NCI-H1105 treated with DMSO at 0.1 percent for 48 hours (cell line): ENCODE data around the gene CPVL.

ENCODE experiments used
- DNase-seq: peaks from one replicate; lab custom pipeline; 2025; lab: John Stamatoyannopoulos, UW

CPVL gene

DNA sequence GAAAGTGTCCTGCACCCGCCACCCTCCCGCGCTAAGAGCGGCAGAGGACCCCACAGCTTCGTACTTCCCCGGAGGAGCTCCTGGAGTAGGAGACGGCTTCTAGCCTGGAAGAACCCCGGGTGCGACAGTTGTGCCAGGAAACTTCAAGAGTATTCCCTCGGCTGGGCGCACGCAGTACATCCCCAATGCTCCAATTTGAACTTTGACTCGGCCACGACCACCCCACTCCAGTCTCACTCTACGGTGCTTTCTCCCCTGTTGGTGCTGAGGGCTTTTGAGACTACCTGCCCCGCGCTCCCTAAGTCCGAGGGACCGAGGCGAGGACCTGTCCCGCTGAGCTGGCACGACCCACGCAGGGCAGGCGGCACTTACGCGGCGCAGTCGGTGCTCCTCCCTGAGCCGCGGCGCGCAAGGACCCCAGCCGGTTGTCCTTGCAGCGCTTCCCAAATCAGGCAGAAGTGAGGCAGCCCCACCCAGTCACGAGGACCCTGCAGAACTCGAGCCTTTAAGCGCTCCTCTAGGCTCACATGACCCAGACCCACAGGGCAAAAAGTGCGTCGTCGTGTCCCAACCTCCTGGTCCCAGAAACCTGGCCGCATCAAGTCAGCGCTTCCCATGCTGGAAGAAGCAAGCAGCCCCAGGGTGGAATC lies at the start of gene CPVL:
Gene CPVL (minus strand): TSS at position 481 of the 650 bp plus-strand sequence. CDS start 25,476 bp downstream, outside the sequence.
- DNase-seq: peak; percentile 76

GRCh38 chr7:29194594-29195427 lies 48.5 kb upstream of the CPVL start, which contains the start of gene CHN2:
Gene CHN2, plus strand, starts transcription at chr7:29194775.
- peak; percentile 50 for DNase-seq

DNA sequence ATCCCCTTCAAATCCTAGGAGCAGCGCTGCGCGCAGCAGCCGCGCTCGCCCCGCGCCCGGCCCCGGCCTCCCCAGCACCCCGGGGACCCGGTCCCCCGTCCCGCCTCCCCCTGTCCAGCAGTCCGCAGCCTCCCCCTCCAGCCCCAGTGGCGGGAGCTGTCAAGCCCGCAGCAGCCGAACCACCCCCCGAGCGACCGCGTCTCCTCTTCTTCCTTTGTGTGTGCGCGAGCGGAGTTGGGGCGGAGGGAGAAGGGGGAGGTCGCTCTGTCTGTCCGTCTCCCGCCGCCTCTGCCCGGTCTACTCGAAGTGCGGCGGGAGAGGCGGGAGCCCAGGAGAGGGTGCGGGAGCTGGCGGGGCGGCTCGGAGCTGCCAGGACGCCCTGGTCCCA lies 47.9 kb upstream of the CPVL start:
- no peak for DNase-seq

GRCh38 chr7:29193316-29194205 lies 47.2 kb upstream of the CPVL start:
- DNase-seq: no peak

- DNase-seq: no peak
These were observed 46.5 kb upstream of the CPVL start for GRCh38 chr7:29192811-29193210.

DNA sequence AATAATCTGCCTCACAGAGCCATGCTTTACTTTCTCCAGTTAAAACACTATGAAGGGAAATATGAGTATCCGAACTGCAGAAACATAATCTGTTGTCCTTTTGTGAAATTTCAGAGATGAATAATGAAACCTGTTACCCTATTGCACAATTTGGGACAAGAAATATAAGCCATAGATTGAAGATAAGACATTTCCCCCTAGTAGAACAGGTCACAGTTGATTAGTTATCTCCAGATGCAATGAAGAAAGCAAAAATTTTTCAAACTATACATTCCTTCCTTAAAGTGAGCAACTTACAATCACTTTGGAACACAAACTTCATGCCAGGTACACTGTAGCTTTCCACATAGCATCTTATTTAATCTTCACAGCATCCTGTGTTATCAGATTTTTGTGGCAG lies 46.0 kb upstream of the CPVL start:
- no peak for DNase-seq

DNA sequence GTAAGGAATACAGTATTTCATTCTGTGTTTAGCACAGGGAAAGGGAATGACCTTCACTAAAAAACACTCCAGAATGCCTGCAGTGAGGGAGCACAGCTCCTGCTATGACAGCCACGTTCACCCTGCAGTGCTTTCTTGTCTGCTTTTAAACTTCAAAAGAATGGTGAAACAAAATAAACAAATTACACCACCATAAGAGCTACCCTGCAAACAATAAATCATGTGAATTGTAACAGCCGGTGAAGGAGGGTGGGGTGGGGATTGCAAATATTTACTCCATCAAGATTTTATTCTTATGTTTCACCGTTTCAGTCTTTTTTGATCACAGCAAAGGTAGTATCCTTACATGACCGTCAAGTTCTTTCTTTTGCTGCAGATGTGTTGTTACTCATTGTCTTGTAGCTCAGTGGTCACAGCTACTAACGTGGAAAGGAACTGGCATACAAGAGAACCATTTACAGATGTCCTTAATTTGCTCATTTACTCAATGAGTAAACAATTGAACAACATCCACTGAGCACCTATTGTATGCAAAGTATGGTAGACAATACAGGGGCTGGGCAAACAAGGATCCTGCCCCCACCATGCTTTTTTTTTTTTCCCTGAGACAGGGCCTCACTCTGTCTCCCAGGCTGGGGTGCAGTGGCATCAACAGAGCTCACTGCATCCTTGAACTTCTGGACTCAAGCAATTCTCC lies 44.2 kb upstream of the CPVL start:
- DNase-seq: peak; percentile 49

DNA sequence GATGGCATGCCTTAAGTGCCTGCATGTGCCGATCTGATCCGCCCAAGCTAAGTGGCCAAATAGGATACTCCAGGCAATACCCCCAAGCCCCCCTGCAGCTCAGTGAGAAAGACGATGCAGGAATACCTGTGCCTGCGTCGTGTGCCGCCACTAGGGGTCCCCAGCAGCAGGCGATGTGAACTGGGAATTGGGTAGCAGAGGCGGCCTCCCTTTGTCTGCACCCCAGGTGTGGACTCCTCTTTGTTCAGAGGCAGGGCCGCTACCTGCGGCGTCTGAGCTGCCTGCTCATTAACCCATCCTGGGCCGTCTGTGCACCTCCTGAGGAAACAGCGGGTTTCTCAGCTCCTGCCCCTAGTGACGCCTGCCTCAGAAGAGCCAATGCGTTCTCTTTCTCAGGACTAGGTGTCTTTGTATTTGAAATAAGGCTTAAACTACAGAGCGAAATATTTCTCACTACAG lies 43.4 kb upstream of the CPVL start:
- DNase-seq: peak; percentile 89

DNA sequence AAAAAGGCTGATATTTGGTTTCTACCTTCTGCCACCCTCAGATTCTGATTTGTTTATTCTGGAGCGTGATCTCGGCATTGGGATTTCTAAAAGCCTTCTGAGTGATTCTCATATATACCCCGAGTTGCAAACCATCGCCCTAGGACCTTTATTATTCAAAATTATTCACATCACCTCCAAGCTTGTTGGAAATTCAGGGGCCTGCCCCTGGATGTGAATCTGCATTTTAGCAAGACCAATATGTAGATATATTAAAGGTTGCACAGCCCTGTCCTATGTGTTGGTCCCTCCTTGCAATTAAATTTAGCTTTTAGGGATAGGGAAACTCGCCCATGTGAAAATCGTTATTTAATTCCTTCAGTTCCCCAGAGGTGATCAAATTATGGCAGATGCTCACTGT lies 39.3 kb upstream of the CPVL start:
- no peak for DNase-seq

GRCh38 chr7:29184599-29184998 lies 38.3 kb upstream of the CPVL start:
- DNase-seq: no peak

GRCh38 chr7:29179115-29179514 lies 32.8 kb upstream of the CPVL start:
- no peak for DNase-seq

DNA sequence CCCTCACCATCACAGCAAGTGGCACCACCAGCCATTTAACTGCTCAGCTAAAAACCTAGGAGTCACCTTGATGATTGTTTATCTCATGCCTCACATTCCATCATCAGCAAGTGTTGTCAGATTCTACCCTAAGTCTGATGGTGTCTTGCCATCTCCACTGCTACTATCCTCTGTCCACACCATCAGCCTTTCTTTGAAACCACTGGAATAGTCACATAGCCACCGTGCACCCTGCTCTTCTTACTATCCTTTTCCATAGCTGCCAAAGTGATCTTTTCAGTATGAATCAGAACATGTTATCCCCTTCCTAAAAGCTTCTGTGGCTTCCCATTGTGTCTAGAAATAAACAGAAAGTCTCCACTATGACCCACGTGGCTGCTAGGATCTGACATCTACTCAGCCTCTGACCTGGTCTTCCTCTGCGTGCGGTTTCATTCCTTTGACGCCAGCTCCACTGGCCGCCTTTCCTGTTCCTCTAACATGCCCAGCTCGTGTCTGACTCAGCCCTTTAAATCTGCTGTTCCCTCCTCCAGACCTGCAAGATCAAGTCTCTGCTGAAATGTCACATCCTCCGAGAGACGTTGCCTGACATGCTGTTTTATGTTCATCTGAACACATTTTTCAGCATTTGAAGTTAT lies 31.7 kb upstream of the CPVL start:
- no peak for DNase-seq

GRCh38 chr7:29173458-29173857 lies 27.1 kb upstream of the CPVL start:
- no peak for DNase-seq

GRCh38 chr7:29170781-29171180 lies 24.4 kb upstream of the CPVL start:
- DNase-seq: no peak

GRCh38 chr7:29167721-29168120 lies 21.4 kb upstream of the CPVL start:
- DNase-seq: no peak

DNA sequence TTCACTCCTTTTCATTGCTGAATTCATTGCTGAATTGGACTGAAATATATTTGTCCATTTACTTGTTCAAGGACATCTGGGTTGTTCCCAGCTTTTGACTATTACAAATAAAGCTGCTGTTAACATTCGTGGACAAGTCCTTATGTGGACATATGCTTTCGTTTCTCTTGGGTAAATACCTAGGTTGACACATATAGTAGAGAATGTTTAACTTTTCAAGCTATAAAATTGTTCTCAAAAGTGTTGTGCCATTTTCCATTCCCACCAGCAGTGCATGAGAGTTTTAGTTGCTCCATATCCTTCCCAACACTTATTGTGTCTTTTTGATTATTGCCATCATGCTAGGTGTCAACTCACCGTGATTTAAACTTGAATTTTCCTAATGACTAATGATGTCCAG lies 17.5 kb upstream of the CPVL start:
- DNase-seq: no peak

DNA sequence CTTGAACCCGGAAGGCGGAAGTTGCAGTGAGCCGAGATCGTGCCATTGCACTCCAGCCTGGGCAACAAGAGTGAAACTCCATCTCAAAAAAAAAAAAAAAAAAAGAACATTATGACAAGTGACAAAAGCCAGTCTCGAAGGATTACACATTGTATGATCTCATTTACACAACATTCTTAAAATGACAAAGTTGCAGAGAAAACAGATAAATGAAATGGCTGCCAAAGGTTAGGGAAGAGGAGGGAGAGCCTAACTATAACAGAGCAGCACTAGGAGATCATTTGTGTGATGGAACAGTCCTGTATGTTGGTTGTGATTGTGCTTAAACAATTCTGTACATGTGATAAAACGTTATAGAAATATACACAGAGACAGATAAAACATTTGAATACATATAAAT lies 16.2 kb upstream of the CPVL start:
- DNase-seq: no peak

DNA sequence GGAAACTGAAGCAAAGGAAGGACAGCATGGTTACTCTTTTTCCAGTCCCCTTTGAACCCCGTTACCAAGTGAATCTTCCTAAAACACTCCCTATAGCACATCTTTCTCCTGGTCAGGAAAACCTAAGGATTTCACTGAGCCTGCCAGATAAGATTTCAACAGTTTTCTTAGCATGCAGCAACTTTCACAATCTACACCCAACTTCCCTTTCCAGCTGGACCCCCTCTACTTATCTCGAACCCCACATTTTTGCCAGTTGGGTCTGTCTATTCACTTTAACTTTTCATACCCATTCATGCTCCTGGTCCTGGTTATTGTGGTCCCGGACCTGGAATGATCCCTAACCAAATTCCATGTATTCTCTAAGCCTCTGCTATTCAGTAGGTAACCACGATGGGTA lies 14.9 kb upstream of the CPVL start:
- no peak for DNase-seq

DNA sequence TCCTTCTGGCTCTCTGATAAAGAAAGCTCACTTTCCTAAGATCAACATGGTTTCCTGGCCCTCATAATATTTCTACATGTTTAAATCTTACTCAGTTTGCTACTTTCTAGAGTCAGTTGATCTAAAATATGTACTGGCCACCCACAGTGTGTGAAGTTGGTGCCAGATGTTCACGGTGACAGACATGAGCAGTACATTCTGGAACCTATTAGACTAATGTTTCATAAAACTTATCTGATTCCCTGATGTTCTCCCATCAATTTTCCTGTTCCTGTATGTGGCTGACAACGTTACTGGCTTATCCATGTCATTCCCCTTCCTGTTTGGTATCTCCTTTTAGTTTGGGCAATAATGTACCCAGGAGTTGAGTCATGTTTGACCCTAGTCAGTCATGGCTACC lies 13.7 kb upstream of the CPVL start:
- no peak for DNase-seq

DNA sequence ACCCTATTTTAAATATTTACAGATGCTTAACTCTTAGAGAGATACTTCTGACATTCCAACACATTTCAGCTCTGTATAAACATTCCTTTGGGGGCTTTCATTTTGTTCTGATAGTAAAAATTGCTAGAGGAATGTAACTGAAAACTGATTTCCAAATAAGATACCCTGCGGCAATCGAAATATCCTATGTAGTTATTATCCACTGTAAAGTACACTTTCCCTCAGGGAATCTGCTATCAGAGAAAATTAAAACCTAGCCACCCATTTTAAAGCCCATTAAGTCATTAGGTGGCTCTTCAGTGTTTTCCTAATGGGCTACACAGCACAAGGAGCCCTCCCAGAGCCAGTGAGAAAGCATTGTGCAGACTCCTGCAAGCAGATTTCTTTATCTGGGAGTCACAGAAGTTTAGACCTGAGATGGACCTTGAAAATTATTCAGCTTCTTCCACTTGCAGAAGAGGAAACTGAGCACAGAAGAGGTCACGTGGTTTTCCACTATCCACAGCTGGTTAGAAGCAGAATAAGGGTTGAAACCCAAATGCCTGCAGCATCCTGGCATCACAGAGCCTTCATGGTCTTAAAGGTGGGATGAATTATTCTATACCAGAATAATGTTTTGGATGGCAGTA lies 12.6 kb upstream of the CPVL start:
- DNase-seq: no peak

DNA sequence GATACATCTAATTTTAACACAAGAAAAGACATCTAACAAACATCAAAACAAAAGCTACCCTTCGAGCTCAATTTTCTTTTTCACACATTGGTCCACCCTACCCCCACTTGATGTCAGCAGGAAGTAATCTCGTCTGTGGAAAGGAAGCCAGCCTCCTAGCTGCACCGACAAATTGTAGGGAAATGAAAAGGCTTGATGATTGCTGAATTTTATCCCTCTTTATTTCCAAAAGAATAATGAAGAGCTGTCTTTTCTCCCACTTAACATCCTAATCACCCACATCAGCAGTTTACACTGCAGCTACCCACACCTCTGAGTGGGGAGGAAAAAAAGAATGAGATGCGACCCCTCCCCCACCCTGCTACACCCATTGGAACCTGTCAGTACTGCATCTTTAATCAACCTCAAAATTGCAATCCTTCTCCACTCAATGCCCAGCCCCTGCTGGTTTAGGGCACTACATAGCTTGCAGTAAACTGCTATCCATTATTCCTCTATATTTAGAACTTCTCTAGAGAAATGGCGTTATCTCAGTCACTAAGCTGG lies 10.6 kb upstream of the CPVL start:
- no peak for DNase-seq
